Suppressor macrophage treated with lipopolysaccharide for 4 hours (primary cell): ENCODE data around the gene PBOV1.

Experiments
- DNase-seq: peaks from one replicate; pipeline ENCODE4 v3.0.0-alpha.2; 2020

PBOV1 gene

GRCh38 chr6:138218449-138218848, at the start of gene PBOV1:
PBOV1 (minus strand) TSS chr6:138218491; CDS start chr6:138218395, 96 bp downstream.
- no peak for DNase-seq

GRCh38 chr6:138266095-138266494, 47.8 kb upstream of the PBOV1 start:
- no peak for DNase-seq

GRCh38 chr6:138264372-138264880, 46.1 kb upstream of the PBOV1 start:
- peak; percentile 40 for DNase-seq

- no peak for DNase-seq
Observed at GRCh38 chr6:138263963-138264362, 45.7 kb upstream of the PBOV1 start.

GRCh38 chr6:138261116-138261780, 43.0 kb upstream of the PBOV1 start:
- DNase-seq: no peak

GRCh38 chr6:138258991-138259390, 40.7 kb upstream of the PBOV1 start:
- DNase-seq: no peak

GRCh38 chr6:138258197-138258596, 39.9 kb upstream of the PBOV1 start:
- no peak for DNase-seq

GRCh38 chr6:138257638-138258040, 39.3 kb upstream of the PBOV1 start:
- no peak for DNase-seq

GRCh38 chr6:138255443-138255842, 37.2 kb upstream of the PBOV1 start:
- DNase-seq: no peak

- DNase-seq: no peak
Observed at GRCh38 chr6:138253731-138254130, 35.4 kb upstream of the PBOV1 start.

GRCh38 chr6:138250513-138251247, 32.4 kb upstream of the PBOV1 start:
- no peak for DNase-seq

- DNase-seq: no peak
Observed at GRCh38 chr6:138250053-138250452, 31.8 kb upstream of the PBOV1 start.

- DNase-seq: no peak
Observed at GRCh38 chr6:138248878-138249277, 30.6 kb upstream of the PBOV1 start.

- no peak for DNase-seq
Observed at GRCh38 chr6:138248011-138248410, 29.7 kb upstream of the PBOV1 start.

GRCh38 chr6:138246650-138247440, 28.6 kb upstream of the PBOV1 start:
- DNase-seq: no peak

GRCh38 chr6:138245751-138246150, 27.5 kb upstream of the PBOV1 start:
- DNase-seq: no peak

- no peak for DNase-seq
Observed at GRCh38 chr6:138242987-138243592, 24.8 kb upstream of the PBOV1 start.

GRCh38 chr6:138241934-138242333, 23.6 kb upstream of the PBOV1 start:
- DNase-seq: no peak

- DNase-seq: no peak
Observed at GRCh38 chr6:138241381-138241780, 23.1 kb upstream of the PBOV1 start.

- no peak for DNase-seq
Observed at GRCh38 chr6:138240476-138241245, 22.4 kb upstream of the PBOV1 start.

- no peak for DNase-seq
Observed at GRCh38 chr6:138239774-138240173, 21.5 kb upstream of the PBOV1 start.

GRCh38 chr6:138238368-138238767, 20.1 kb upstream of the PBOV1 start:
- no peak for DNase-seq
